ENCODE measurements around the gene UTP25.

The UTP25 gene

DNA sequence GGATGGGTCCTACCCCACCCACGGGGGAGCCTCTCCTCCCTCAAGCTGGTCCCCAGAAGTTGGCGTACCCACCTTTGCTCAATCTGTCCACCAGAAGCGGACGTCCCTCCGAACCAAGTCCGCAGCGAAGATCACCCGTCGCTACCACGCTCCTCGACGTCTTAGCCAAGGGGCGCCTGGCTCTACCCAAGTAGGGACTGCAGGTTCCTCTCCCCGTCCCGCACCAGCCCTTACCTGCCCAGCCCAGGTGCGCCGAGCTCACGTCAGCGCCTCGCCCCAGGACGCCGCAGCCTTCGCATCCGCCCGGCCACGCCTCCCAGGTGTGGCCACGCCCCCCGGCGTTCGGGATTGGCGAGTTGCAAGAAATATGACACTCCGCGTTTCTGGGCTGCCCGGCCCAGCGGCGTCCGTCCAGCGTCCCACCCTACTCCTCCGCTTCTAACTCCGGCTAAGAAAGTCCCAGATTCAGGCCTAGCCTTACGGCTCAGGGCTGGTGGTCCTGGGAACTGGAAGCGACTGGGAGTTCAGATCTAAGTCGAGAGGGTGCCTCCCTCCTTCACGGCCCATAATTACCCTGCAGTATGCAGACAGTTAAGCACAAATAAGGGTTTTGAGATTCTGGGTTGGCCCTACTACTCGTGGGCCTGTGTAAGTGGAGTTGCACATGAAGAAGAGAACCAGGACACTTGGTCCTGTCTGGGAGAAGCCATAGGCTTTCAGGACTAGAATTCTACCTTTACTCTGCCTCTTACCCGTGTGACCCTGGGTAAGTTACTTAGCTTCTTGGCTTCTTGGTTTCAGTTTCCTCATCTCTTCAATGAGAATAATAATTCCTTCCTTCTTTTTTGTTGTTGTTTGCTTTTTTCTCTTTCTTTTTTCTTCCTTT lies 21.7 kb upstream of the UTP25 start, which contains the start of gene IRF6:
TSS of gene IRF6 (minus strand) at position 268 of the 886 bp plus-strand sequence. CDS start 4,729 bp downstream, outside the sequence.
- DNase-seq: peak; percentile 22

GRCh38 chr1:209807509-209807908 lies 20.3 kb upstream of the UTP25 start:
- no peak for DNase-seq

DNA sequence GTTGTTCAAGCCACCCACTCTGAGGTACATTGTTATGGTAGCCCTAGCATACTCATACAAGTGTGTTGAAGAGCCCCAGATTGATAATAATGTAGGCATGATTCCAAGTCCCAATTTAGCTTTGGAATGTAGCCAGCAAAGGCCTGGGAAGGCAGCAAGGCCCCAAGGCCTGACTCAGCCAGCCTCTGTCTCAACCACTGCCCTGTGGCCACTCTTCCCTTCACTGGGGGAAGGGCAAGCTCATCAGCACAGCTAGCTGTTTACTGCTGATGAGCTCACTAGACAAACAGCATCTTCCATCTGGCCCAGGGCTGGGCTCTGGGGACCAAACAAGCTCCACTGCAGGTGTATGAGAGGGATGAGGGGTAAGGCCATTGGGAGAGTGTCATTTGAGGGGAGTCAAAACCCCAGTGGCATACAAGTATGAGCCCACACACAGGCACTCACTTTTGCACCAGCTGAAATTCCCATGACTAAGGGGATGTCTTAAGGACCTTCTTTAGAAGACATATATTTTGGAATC lies 19.7 kb upstream of the UTP25 start:
- DNase-seq: no peak

DNA sequence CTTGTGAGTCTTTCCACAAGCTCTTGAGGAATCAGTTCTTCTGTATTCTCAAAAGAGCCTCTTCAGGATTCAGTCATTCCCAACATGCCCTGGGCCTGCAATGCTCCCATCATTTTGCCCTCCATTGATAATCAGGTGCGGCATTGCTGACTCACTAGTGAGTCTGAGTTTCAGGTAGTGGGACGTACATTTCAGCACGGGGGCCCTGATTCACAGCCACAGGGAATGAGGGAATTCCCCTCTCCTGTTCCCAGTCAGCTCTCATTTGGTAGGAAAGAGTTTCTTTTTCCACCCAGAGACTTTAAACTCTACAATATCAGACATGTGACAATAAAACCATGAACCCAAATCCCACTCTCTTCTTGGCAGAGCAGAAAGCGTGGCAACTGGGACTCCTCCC lies 18.2 kb upstream of the UTP25 start:
- no peak for DNase-seq

GRCh38 chr1:209810783-209811182 lies 17.0 kb upstream of the UTP25 start:
- no peak for DNase-seq

- no peak for DNase-seq
Observed at GRCh38 chr1:209813902-209814301, 13.9 kb upstream of the UTP25 start.

DNA sequence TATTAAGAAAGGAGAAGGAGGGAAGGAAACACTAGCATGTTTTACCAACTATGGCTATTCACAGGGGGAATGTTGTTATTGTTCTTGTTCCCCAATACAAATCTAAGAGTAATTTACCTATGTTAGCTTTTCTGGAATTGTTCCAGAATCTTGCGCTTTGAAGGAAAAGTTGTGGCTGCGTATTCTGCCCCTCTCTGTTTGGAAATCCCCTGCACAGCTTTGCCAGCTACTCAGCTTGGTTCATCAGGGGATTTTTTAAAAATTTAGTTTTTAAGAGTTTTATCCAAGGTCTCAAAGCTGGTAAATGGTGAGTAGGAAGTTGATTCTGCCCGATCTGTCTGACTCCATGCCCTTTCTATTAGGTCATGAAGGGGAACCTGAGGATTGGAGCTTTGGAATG lies 12.3 kb upstream of the UTP25 start:
- DNase-seq: no peak

DNA sequence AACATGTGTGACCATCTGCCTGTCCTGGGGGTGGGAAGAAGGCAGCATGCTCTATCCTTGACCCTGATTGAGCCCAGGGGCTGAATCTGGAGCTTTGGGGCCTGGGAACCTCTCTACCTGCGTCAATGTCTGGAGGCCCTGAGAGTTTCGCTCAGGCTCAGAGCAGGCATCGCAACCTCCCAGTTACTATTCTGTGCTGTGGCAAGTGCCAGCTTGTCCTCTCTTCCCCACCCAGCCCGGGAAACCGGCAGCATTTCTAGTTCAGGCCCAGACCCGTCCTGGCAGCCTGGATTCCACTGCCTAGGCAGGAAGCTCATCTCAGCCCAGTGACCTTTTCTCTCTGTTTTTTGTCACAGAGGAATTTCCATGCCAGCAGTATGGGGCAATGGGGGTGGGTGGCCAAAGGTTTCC lies 11.8 kb upstream of the UTP25 start:
- no peak for DNase-seq

DNA sequence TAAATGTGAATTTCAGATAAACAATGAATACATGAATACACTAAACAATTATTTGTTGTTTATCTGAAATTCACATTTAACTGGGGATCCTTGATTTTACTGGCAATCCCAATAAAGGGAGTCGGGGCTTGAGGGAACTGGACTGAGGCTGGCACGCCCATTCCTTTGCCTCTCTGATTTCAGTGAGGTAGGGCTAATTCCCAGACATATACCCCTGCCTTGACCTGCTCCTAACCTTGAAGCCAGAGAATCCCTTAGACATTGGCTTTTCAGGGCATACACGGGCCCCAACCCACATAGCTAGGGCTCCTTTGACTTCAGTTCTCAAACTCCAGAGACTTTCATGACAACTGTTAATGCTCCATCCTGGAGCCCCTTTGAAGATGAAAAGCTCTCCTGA lies 10.8 kb upstream of the UTP25 start:
- no peak for DNase-seq

DNA sequence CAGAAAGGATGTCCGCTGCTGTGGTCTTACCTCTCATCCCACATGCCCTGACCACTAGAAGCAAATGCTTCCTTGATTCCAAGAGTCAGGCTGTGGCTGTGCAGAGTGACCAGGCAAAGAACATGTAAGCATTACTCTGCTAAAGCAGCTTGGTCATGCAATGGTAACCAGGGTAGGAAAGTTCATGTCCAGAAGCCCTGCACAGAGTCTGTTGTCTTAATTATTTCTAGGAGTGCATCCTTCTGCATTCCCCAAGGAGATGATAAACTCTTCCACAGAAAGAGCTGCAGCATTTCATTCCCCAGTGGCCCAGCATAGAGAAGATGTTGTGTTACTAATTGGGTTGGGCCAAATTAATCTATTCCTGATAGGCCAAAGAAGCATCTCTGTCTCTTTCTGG lies 10.1 kb upstream of the UTP25 start:
- no peak for DNase-seq

- DNase-seq: no peak
Observed at GRCh38 chr1:209819058-209819457, 8.7 kb upstream of the UTP25 start.

GRCh38 chr1:209820986-209821385 lies 6.8 kb upstream of the UTP25 start:
- DNase-seq: no peak

DNA sequence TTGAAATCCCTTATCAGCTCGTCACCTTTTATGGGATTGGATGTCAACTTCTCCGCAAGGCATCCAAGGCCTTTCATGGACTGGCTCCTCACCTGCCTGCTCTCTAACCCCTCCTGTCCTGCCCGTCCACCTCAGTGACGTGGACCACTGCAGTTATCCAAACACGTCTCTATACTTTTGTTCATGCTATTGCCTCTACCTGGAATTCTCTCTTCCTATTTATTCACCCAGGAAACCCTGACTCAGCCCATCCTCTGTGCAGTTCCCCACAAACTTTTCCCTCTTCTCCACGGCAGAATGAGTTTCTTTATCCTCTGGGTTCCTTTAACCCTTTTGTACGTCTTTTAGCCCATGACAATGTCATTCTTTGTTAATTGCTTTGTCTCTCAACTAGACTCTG lies 5.1 kb upstream of the UTP25 start:
- DNase-seq: no peak

- no peak for DNase-seq
Observed at GRCh38 chr1:209823143-209824041, 4.4 kb upstream of the UTP25 start.

DNA sequence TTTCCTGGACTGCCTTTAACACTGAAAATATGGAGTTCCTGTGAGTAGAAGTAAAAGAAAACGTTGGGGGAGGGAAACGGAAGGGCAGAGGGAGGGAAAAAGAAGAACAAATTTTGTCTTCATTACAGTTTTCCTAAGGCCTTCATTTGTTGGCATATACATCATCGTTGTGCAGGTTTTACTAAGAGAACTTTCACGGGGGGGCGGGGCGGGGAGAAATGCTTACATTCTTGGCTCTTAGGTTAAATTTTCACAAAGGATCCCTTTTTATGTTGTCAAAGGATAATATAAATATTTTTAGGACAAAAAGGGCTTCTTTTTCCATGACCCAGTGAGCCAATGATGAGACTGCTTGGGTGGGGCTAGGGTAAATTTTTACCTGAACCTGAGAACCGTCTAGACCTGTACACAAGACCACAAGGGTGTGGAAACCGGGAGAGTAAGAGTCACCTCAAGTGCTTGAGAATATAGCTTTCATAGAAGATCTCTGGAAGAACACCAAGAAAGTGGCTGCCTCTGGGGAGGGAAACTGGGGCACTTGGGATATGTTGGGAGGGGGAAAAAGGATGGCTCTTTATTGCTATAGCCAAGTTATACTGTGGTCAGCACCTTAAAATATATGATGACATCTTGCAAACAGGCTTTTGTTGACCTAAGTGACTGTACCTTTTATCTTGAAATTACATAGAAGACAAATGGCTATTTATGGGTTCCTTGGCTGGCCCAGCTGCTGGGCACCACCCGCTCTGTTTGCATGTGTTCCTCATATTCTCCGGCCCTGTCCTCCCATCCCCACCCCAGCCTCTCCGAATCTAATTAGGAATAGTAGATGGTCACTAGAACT lies 2.0 kb upstream of the UTP25 start:
- DNase-seq: no peak

- DNase-seq: no peak
Observed at GRCh38 chr1:209829716-209830115, 1.9 kb downstream of the UTP25 start.

GRCh38 chr1:209830722-209831121 lies 3.0 kb downstream of the UTP25 start:
- DNase-seq: no peak

GRCh38 chr1:209831615-209832014 lies 3.8 kb downstream of the UTP25 start:
- DNase-seq: no peak

DNA sequence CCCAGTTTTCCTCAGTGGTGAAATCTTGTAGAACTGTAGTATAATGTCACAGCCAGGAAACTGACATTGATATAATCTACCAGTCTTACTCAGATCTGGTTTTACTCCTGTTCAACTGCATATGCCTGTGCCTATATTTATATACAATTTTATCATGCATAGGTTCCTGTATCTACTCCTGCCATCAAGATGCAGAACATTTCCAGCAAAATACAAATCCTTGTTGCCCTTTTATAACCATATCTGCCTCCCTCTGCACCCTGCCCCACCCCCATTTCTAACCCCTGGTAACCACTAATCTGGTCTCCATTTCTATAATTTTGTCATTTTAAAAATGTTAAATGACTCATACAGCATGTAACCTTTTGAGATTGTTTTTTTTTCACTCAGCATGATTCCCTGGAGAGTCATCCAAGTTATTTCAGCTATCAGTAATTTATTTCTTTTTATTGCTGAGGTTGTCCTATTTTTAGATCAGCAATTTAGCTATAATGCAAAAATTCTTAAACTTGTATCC lies 8.1 kb downstream of the UTP25 start:
- DNase-seq: no peak

DNA sequence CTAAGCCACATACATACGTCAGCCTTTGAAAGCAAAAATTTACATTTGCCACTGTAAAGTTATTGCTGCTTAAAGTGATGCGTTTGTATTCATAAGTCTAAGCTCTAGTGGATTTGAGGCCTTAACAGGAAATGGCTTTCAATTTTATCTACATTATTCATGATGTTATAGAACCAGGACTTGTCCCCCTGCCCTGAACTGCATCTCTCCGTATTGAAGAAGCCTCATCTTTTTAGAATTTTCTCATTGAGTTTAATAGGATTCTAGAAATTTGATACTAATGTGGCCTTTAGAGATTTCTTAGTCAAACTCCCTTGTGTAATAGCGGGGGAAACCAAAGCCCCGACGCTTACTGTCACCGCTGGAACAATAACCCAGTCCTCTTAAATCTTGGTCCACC lies 9.9 kb downstream of the UTP25 start:
- DNase-seq: no peak

GRCh38 chr1:209838537-209838936 lies 10.8 kb downstream of the UTP25 start:
- DNase-seq: no peak

DNA sequence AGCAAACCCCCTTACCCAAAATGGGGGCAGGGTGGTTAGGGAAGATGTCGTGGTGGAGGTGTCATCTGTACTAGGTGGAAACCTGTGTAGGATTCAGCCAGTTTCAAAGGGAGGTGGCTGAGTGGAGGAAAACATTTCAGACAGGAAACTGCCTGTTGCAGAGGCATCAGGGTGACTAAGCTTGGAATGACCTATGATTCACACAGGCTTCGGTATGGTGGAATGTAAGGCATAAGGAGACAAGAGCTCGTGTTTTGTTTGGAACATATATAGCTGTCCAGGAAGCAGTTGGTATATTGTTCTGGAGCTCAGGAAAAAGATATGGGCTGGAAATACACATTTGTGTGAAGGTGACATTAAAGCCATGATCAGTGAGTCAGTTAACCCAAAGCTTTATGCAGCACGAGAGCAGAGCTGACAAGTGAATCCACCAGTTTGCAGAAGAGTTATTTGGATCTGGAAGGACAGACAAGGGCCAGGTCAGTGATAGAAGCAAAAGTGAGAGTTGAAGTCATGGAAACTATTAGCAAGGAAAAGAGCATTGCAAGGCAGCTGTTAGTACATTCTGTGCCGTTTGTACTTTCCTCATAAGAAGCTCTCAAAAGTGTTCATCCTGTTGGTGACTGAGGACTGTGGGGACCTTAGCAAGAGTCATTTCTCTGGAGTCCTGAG lies 12.2 kb downstream of the UTP25 start:
- no peak for DNase-seq
